Gastroesophageal sphincter (tissue), 3 donors: ENCODE measurements around the gene ARHGEF10L.

ENCODE experiments used
- CTCF ChIP-seq, 4 experiments: fragments of 200-600 bp in 2 of 4; fragments of 450-650 bp in 2 of 4; sonication (generic) in 1 of 4; IDR thresholded peaks; one replicate each; pipeline ENCODE4 v1.5.1; 2017 to 2019; ENCODE audit warnings: antibody characterized with exemption in 4 of 4, mild to moderate bottlenecking in 2 of 4, moderate library complexity in 2 of 4
- POLR2A ChIP-seq, 2 donors: fragments of 450-650 bp; IDR thresholded peaks; one replicate each; pipeline ENCODE4 v1.6.1; 2017; ENCODE audit warnings: antibody characterized with exemption in 2 of 2, mild to moderate bottlenecking in 2 of 2, moderate library complexity in 1 of 2
- POLR2AphosphoS5 ChIP-seq: sonication (generic); formaldehyde crosslinking; IDR thresholded peaks from one replicate; pipeline ENCODE4 v1.6.1; 2017; ENCODE audit warnings: antibody characterized with exemption

GRCh38 chr1:17614586-17614985 is 75.1 kb downstream of the ARHGEF10L start:
- TF ChIP-seq POLR2A (IDR thresholded peaks at IDR 0.05) (no peak), CTCF (IDR thresholded peaks at IDR 0.05) (no peak), POLR2AphosphoS5 (no peak)
